Effector CD4-positive, alpha-beta T cell (primary cell): ENCODE results near the gene GPR65.

Source experiments
- DNase-seq: peaks from one replicate; pipeline ENCODE4 v3.0.0-alpha.2; 2020
- total RNA-seq: gene quantifications from one replicate; lab custom pipeline; 2026; lab: John Stamatoyannopoulos, UW

Gene GPR65
- total RNA-seq: 19.5 reads per million, percentile 46 among the genes with 10 or more reads in this experiment

GRCh38 chr14:88005050-88005481, at the start of gene GPR65:
Gene GPR65, plus strand, starts transcription at chr14:88005135. Its CDS starts 5,713 bp downstream, at chr14:88010848.
- DNase-seq: peak; percentile 28

GRCh38 chr14:87955501-87955900, 49.4 kb upstream of the GPR65 start:
- DNase-seq: no peak

- DNase-seq: no peak
Observed at GRCh38 chr14:87960013-87960787, 44.7 kb upstream of the GPR65 start.

GRCh38 chr14:87961246-87961645, 43.7 kb upstream of the GPR65 start:
- DNase-seq: no peak

GRCh38 chr14:87966816-87967215, 38.1 kb upstream of the GPR65 start:
- no peak for DNase-seq

- no peak for DNase-seq
Observed at GRCh38 chr14:87967496-87967895, 37.4 kb upstream of the GPR65 start.

- DNase-seq: no peak
Observed at GRCh38 chr14:87971010-87971409, 33.9 kb upstream of the GPR65 start.

GRCh38 chr14:87975636-87976035, 29.3 kb upstream of the GPR65 start:
- DNase-seq: no peak

GRCh38 chr14:87979689-87980088, 25.2 kb upstream of the GPR65 start:
- no peak for DNase-seq

- DNase-seq: no peak
Observed at GRCh38 chr14:87989221-87989955, 15.5 kb upstream of the GPR65 start.

GRCh38 chr14:87989956-87990299, 15.0 kb upstream of the GPR65 start:
- no peak for DNase-seq

GRCh38 chr14:87990682-87991081, 14.3 kb upstream of the GPR65 start:
- DNase-seq: no peak

GRCh38 chr14:87992346-87992717, 12.6 kb upstream of the GPR65 start:
- DNase-seq: no peak

GRCh38 chr14:87992718-87993628, 12.0 kb upstream of the GPR65 start, which contains the start of gene GALC:
Gene GALC, minus strand, starts transcription at chr14:87993182. Its CDS starts 18 bp downstream, at chr14:87993164.
- peak; percentile 95 for DNase-seq

GRCh38 chr14:87994974-87995373, 10.0 kb upstream of the GPR65 start:
- no peak for DNase-seq

- no peak for DNase-seq
Observed at GRCh38 chr14:87995500-87996290, 9.2 kb upstream of the GPR65 start.

GRCh38 chr14:87996291-87996592, 8.7 kb upstream of the GPR65 start:
- no peak for DNase-seq

- no peak for DNase-seq
Observed at GRCh38 chr14:87998482-87998881, 6.5 kb upstream of the GPR65 start.

GRCh38 chr14:87999277-87999676, 5.7 kb upstream of the GPR65 start:
- no peak for DNase-seq

- no peak for DNase-seq
Observed at GRCh38 chr14:88002421-88003075, 2.4 kb upstream of the GPR65 start.

GRCh38 chr14:88003425-88003824, 1.5 kb upstream of the GPR65 start:
- DNase-seq: no peak
